Activated CD4-positive, alpha-beta T cell treated with anti-CD3 and anti-CD28 coated beads, Interleukin-10, Interleukin-2, amounts not matched to agents 100 ng/mL and 50 ng/mL, durations not matched to agents 16 hours and 8 hours (primary cell): ENCODE data around the gene MRPL27.

Experiments used
- DNase-seq: peaks from one replicate; pipeline ENCODE4 v3.0.0-alpha.2; 2020

Gene MRPL27

DNA sequence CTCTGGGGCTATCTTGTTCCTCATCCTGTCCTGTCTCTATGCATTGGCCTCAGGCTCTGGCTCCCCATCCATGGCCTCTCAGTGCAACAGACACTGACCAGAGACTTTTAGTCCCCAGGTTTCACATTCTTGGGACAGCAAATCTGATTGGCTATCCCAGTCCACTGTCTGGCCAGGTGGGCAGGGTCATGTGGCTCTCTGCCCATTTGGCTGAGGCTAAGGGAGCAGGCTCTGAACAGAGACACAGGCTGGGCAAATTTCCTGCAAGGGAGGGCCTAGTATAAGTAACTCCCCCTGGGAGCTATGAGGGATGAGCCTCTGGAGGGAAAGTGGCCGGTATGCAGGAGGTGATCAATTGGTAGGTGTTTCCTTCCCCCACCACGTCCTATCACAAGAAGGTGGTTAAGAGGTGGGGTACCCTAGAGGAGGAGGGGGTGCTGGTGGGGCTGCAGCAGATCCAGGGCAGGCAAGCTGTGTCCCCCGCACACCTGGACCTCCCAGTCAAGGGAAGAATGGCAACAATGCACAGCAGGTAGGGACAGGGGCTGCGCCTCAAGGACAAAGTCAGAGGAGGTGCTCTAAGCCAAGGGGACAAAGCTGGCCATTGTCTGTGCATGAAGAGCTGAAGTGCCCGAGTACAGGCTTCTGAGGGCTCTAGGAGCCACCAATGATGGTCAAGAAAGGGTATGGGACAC, 13.8 kb downstream of the MRPL27 start:
- DNase-seq: no peak

DNA sequence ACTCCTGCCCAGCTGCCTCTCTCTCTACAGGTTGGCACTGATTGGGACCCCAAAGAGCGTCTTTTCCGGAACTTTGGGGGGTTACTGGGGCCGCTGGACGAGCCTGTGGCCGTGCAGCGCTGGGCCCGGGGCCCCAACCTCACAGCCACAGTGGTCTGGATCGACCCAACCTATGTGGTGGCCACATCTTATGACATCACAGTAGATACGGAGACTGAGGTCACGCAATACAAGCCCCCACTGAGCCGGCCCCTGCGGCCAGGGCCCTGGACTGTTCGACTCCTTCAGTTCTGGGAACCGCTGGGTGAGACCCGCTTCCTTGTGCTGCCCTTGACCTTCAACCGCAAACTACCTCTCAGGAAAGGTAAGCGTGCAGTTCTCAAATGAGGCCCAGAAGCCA, 14.8 kb downstream of the MRPL27 start:
- DNase-seq: no peak

DNA sequence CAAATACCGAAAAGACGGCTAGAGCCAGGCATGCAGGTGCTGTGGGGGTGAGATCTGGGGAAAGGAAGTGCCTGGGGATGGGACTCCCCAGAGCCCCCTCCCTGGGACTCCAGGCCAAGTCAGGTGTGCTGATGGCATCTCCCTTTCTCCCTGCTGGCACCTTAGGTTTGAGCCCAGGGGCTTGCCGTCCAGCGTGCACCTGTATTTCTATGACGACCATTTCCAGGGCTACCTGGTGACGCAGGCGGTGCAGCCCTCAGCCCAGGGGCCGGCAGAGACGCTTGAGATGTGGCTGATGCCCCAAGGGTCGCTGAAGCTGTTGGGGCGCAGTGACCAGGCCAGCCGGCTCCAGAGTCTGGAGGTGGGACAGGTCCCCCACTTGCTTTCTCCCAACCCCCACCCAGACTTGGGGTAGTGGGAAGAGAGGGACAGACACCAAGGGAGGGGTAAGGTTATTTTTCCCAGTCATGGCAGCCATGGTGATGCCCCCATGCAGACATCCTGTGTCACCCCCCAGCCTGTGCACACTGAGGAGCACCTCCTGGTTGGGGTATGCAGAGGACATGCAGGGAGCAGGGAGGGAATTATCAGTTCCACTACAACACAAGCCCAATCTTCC, 16.0 kb downstream of the MRPL27 start:
- no peak for DNase-seq

DNA sequence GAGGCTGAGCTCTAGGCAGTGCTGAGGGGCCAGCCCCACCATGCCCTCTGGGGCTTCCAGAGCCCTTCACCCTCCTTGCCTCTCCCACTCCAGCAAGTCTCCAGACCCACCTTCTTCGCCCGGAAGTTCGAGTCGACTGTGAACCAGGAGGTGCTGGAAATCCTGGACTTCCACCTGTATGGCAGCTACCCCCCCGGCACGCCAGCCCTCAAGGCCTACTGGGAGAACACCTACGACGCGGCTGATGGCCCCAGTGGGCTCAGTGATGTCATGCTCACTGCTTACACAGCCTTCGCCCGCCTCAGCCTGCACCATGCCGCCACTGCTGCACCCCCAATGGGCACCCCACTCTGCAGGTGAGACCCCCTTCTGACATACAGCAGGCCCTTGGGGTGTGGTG, 16.6 kb downstream of the MRPL27 start:
- no peak for DNase-seq

DNA sequence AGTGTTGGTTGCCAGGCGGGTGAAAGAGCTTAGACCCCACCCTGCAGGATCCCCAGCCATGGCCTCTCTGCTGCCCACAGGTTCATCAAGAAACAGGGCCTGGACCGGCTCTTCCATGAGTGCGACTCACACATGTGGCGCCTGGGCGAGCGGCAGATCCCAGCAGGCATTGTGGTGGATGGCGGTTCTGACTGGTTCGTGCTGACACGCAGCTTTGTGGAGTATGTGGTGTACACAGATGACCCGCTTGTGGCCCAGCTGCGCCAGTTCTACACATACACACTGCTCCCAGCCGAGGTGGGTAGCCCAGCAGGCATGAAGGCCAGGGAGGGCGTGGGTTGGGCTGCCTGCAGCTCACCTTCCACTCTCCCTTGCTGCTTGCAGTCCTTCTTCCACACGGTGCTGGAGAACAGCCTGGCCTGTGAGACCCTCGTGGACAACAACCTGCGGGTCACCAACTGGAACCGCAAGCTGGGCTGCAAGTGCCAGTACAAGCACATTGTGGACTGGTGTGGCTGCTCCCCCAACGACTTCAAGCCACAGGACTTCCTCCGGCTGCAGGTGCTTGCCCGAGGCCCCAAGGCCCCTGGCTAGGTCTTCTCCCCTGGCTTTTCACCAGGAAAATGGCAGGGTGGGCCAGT, 17.2 kb downstream of the MRPL27 start:
- DNase-seq: no peak

DNA sequence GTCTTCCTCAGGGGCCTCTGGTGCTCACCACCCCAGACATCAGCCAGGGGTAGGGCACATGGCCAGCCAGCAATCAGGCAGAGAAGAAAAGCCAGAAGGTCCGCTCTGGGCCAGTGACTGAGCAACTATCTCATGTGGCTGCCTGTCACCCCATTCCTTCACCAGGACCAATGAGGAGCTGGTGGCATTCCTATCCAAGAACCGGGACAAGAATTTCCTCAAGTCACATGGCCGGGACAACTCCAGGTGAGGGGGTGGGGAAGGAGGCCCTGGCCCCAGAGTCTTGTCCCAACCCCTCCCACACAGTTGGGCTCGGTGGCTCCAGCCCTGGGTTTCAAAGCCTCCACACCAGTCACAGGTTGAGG, 17.7 kb downstream of the MRPL27 start:
- no peak for DNase-seq

DNA sequence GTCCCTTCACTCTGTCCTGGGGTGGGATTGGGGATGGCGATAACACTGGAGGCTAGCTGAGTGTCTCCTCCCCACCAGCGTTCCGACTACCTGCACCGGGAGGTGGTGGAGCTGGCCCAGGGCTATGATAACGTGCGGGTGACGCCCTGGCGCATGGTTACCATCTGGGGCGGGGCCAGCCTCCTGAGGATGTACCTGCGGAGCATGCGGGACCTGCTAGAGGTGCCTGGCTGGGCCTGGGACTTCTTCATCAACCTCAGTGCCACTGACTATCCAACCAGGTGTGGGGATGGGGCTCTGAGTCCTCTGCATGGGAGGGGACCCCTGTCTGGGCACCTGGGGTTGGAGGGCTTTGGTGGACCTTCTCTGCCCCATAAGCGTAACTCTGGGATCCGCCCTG, 18.2 kb downstream of the MRPL27 start:
- DNase-seq: no peak

DNA sequence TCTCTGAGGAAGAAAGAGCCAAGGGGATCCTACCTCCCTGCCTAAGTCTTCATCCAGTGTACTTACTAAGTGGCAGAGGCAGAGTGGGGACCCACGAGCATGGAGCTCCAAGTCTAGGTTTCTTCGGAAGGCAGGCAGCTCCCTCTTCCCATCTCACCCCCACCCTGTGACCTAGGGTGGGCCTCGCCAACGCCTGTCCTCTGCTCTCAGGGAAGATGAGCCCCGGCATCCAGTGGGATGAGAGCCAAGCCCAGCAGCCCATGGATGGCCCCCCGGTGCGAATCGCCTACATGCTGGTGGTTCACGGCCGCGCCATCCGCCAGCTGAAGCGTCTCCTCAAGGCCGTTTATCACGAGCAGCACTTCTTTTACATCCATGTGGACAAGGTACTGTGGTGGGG, 18.8 kb downstream of the MRPL27 start:
- no peak for DNase-seq

DNA sequence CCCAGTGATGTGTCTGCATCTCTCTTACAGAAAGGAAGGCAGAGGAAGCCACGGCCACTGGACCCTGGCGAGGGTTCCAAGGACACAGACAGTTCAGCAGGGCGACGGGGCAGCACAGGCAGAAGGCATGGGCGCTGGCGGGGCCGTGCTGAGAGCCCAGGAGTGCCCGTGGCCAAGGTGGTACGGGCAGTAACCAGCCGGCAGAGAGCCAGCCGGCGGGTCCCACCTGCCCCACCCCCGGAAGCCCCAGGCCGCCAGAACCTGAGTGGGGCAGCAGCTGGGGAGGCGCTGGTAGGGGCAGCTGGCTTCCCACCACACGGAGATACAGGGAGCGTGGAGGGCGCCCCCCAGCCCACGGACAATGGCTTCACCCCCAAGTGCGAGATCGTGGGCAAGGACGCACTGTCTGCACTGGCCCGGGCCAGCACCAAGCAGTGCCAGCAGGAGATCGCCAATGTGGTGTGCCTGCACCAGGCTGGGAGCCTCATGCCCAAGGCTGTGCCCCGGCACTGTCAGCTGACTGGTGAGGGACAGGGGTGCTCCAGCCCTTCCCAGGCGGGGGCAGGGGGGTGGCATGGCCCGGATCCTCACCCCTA, 19.3 kb downstream of the MRPL27 start:
- no peak for DNase-seq

DNA sequence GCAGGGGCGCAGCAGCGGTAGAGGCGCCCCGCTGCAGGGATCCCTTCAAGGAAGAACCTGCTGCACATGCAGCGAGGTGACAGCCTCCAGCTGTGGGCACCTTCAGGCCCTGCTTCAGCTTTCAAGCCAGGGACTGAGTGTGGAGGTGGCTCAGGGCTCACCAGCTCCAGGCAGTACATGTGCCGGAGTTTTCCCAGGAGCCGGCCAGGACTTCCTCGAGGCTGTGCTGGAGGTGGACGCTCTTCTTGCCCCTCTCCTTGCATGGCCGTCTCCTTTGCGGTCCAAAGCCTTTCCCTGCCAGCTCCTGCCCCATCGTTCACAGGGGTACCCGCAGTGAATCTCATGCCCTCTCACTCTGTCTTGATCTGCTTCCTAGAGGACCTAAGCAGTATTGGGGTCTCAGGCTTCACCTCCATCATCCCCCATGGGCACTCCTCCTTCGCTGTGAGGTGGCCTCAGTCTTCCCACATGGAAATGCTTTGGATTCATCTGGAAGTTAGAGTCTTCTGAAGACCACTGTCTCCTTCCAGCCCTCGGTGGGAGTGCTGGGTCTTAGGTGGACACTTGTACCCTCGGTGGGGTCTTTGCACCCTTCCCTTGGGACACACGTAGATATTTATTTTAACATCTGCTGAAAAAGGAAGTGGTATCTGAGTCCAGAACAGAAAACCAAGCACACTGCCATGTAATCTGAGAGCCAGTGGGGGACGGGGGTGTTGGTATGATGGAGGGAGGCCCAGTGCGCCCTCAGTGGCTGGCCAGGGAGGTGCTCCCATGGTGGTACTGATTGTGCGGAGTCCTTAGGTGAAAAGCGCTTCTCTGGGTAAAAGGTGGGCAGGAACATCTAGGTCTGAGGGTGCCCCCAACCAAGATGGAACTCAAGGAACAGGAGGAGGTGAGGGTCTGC, 20.0 kb downstream of the MRPL27 start:
- no peak for DNase-seq

DNA sequence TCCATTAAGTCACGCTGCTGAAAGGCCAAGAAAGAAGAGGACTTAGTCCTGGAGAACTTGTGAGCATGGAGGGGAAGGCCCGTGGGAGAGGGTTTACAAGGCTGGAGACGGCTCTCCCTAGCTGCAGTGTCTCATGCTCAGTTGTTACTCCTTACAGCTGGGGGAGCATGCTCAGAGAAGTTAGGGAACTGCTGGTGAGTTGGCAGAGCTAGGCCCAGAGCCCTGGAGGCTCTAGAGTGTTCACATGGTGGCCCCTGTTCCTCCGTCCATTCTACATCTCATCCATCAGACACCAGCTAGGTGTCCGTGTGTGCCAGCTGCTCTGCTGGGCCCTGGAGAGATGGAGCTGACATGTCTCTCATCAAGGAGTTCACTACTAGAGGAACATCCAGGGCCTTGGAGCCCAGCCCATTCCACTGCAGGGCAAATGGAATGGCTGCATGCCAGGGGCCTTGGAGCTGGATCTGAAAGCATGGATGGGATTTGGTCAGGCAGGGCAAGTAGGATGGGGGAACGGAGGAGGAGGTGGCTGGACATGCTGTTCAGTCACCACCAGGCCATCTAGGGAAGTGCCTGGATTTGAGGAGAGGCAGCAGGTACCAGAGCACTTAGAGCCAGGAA, 20.8 kb downstream of the MRPL27 start:
- no peak for DNase-seq

DNA sequence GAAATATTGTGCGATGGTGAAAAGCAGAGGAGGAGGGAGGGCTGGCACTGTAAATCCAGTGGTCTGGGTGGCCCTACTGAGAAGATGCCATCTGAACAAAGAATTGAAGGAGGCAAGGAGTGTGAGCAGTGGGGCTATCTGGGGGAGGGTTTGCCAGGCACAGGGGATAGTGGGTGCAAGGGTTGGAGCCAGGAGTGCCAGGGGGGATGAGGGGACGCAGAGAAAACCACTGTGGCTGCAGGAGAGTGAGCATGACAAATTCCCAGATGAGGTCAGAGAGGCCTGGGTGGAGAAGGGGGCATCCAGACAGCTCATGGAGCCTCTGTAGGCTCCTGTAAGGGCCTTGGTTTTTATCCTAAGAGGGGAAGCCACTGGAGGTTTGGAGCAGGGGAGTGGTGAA, 22.3 kb downstream of the MRPL27 start:
- DNase-seq: no peak

DNA sequence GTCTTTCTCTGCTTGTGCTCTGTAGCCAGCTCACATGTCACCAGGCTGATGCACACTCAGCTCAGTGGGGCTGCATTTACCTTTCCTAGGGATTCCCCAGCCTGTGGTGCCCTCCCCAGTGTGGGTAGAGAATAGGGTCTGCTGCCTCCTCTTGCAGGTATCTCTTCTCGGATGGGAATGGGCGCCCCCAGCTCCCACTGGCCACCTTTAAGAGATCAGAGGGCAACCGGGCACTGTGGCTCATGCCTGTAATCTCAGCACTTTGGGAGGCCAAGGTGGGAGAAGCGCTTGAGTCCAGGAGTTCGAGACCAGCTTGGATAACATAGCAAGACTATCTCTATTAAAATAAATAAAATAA, 23.8 kb downstream of the MRPL27 start:
- DNase-seq: no peak

DNA sequence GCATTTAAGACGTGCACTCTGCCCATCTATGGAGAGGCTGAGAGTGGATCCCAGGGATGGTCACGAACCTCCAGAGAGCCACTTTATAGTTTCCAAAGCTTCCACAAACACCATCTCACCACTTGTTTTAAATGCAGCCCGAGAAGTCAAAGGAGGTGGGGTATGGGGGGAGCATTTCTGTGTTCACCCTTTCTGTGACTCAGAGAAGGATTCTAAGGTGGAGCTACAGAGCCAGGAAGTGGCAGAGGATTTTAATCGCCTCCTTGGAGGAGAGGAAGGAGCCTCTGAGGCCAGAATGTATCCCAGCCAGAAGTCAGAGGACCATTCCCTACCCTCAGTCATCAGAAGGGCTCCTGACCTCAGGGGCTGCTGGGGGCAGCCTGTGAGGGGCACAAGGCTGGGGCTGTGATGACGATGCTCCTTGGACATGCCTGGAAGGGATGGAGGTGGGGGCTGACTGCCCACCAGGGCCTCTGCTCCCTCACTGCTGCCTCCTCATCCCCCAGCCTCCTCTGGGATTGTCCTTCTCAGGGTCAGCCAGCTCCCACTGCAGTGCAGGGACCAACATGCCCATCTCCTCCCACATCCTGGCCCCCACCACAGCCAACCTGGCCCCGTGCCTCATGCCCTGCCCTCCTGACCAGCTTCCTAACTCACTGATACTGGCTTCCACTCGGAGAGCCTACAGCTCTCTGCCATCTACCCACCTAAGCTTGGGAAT, 24.3 kb downstream of the MRPL27 start:
- DNase-seq: no peak

DNA sequence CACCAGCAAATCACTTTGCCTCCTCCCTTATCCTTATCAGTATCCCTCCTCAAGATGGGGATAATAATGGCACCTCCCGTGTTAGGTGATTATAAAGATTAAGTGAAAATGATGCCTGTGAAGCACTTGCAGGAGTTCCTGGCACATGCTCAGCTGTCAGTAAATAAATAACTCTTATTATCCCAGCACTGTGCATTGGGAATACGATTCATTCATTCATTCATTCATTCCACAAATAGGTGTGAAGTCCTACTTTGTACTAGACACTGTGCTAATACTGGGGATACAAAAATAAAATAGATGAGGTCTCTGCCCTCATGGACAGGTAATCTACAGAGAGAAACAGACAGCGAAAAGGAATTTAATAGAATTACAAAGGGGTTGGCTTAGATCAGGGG, 25.1 kb downstream of the MRPL27 start:
- DNase-seq: no peak

DNA sequence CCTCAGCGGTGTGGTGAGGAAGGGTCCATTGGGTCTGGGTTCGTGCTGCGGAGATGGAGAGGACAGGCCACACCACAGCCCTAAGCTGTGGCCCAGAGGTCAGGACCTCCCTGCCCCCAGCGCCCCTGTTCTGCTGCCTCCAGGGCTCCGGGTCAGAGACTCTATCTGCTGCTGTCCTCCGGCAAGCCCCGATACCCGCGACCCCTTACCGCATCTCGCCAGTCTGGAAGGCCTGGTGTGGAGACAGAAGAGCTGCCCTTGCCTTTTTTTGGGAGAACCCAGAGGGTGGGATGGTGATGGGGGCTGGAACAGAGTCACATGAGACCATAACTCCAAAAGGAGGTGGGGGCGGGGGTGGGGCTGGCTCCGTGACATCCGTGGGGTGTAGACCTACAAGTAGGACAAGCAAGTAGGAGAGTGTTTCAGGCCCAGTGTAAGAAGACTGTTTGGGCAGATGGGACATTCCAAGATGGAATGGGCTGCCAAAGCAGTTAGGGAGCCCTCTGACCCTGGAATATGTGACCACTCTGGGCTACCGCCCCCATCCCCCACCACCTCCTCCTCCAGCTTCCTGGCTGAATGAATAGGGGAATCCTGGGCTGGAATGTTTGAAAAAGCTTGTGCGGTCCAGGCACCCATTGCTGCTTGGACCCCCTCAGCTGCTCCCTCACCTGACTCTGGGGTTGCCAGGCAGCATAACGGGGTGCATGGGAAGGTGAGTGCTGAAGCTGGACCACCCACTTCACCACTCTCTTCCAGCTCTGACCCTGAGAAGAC, 25.7 kb downstream of the MRPL27 start:
- no peak for DNase-seq

DNA sequence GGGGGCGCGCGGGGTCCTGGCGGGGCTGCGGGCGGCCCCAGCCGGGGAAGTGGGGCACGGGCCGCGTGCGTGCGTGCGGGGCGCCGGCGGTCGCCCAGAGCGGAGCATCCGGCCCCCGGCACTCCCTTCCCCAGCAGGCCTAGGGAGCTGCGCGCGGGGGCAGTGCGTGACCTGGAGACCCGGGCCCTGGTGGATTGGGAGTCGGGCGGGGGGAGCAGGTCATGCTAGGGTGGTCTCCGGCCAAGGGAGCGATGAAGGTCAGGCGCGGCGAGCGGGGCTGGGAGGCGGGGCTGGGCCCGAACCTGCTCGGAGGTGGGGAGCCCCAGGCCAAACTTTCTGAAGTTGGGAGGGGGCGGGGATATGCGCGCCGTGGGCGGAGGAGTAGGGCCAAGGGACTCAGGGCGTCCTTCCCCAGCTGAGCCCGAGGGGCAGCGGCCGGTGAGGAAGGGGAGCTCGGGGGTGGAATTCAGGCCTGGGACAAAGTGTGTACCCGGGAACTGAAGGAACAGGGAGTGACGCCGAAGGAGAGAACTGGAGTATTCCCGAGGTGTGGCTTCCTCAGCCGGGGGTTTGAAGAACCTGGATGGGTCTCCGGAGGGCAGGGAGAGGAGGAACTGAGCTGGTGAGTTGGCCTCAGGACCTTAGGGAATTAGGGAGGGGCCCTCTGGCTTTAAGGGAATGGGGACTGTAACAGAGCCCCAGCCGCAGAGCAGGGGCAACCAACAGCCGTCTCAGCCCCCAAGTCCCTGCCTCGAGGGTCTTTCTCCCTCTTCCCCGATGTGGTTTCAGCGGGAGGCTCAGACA, 26.5 kb downstream of the MRPL27 start:
- DNase-seq: peak; percentile 54

DNA sequence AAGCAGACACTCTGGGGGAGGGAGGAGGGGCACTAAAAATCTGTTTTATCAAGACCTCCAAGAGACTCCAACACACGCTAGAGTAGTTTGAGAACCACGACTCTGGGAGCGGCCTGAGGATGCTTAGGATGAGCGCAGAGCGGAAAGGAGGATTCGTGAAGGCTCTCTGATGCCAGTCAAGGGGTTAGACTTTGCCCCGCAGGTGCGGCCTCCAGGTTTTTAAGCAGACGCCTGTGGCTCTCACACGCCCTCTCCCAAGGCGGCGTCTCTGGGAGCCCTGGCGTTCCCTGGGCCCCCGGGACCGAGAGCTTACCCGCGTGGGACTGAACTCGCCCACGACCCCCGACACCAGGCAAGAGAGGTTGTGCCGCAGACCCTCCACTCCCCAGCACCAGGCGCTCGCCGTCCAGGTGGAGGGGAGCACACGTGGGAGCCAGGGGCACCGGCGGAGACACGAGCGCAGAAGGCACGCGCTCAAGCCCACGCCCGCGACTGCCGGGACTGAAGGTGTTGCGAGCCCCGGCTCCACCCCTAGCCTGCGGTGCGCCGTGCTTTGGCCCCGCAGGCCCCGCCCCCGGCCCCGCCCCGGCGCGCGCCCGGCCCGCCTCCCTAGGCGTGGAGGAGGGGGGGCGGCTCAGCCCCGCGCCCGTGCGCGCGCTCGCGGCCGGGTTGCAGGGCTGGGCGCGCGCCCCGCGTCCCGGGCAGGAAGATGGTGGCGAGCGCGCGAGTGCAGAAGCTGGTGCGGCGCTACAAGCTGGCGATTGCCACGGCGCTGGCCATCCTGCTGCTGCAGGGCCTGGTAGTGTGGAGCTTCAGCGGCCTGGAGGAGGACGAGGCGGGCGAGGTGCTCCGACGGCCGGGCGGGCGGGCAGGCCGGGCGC, 27.3 kb downstream of the MRPL27 start, which contains the start of gene XYLT2:
XYLT2 (plus strand) TSS at position 695 of the 881 bp plus-strand sequence; CDS start at position 710, 15 bp downstream.
- peak; percentile 94 for DNase-seq

DNA sequence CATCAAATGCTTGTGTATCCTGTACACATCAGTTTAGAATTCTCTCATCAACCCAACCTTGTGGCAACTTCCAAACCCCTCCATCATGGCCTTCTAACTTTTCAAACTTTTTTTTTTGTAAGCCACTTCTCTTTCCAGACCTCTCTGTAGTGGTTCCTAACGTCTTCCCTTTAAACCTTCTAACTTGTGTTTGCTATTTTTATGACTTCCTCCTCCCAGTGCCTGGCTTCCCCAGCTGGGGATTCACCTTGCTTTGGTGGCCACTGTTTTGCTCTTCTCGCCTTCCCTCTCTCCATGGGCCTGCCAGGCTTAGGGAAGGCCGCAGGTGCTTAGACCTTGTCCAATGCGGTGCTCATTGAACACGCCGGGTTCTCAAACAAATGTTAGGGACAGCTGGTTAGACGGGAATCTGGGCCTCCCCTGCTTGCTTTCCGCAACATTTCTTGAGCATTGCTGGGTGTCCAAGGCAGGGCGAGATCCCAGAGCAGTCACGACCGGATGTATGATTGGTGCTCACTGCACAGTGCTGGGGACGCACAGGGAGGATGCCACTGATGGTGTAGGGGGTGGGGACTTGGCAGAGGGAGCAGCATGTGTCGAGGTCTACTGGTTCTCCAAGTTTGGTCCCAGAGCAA, 28.1 kb downstream of the MRPL27 start:
- DNase-seq: no peak
